Stimulated activated CD4-positive, alpha-beta T cell treated with anti-CD3 and anti-CD28 coated beads, TNF-alpha, amount 100 ng/mL, for 4 hours (primary cell): ENCODE data around the gene SNTG2.

Source experiments
- DNase-seq, 3 experiments: peaks; one replicate each; pipeline ENCODE4 v3.0.0-alpha.2; 2020; ENCODE audit warnings: low read depth in 3 of 3

The SNTG2 gene

DNA sequence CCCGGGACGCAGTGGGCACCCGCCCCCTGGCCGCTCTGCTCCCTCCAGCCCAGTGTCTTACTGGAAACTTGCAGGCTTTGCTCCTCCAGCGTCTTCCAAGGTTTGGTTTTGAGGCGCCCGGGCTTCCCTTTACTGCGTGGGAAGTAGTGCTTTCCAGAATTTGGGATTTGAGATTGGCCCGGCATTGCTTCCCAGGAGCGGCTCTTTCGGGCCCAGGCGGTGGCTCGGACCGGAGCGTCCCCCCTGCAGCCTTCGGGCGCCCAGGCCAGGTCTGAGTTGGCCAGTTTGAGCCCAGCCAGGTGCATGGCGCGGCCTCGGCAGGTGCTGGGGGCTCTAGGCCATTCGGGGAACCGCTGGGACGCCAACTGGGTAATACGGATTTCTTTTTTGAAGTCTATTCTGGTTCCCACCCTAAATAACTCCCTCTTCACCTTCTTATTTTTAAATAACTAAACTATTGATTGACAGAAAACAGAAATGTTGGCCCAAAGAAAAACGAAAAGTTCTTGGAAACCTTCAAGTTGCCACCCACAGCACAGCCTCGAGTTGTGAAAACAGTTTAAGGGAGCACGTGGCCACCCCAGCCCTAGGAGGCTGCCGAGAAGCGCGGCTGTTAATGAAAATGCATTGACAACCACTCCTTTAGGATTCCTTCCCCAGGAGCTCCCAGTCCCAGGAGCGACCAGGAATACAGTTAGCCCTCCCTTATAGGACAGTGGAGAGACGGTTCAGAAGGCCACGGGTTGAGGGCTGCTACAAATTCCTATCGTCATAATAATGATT is 766 bp downstream of the SNTG2 start:
- DNase-seq, result no peak

DNA sequence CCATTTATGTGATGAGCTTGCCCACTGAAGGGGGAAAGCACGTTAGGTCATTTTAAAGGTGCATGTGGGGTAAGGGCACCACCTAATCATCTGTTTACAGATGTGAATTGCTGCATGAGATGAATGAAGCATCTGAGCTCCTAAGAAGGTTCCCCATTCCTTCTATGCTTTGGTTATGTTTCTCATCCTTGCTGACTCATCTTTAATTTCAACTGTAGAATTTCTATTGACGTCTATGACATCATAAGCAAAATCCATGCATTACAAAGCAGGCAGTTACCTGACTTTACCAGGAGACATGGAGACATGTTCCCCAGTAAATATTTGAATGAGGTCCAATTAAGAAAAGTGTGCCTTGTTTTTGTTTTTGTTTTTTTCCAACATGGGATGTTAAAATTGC is 2.8 kb downstream of the SNTG2 start:
- DNase-seq, result no peak

DNA sequence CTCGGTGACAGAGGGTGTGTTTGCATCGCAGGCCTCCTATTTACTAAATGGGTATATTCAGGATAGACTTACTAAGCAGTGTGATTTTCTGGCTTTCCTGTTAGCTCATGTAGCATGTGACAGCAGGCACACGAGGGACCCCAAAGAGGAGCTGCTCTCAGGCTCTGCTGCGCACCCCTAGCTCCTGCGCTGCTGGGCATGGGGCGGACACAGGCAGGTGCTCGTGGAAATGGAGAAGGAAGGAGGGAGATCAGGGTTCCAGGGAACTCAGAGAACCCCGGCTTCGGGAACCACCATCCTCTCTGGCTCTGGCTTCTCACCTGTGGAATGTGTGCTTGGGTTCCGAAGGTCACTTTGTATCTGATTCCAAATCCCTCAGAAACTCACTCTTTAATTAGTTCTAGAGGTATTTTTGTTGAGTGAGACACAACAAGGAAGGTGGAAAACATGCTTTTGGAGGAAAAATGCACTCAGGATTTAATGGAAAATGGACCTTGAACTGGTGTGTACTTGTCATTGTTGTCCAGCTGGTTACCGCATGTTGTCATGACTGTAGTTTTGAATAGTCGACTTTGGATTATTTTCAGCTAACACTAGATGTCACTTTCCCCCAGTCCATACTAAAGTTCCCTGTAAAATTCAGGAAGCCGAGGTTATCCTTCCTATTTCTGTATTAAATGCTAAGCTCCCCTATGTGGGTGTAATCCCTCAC is 3.5 kb downstream of the SNTG2 start:
- DNase-seq, result no peak

DNA sequence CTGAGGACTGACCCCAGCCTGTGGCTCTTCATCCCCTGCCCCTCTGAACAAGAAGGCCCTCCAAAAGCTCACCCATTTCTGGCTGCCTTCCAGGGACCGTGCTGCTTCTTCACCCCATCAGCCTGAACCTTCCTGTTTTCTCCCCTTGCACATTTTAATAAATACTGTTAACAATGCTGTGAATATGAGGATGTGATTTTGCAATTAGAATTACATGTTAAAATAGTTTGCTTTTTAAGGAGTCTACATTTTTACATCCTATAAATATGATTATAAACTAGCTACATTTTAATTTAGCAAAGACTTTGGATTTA is 4.0 kb downstream of the SNTG2 start:
- DNase-seq, result no peak

DNA sequence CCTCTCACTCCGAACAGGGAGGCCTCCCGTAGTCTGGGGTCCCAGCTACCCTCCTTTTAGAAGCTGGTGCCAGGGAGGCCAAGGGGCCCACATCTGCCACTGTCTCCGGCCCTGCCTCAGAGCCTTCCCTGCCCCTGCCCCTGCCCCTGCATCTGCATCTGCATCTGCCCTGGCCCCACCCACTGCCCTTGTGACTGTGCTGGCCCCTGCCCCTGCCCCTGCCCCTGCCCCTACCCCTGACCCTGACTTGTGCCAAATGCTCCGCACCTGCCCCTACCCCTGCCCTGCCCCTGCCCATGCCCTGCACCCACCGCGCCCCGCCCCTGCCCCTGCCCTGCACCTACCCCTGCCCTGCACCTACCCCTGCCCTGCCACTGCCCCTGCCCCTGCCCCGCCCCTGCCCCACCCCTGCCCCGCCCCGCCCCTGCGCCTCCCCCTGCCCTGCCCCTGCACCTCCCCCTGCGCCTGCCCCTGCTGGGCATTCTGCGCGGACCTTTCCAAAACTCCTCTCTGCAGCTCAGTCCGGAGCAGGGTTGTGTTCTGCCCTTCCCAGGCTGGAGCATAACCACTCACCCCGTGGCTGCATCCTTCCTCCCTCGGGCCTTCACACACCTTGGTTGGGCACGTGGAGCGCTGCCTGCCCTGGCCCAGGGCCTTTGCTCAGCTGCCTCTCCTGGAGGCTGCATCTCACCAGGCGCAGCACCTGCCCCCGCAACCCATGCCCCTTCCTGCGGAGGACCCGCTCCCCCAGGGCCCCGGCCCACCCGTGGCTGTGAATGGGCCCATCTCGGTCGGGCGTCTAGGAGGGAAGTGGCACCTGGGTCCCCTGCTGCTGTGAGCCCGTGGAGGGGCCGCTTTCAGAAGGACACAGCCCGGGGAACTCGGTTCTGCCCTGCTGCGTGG is 5.4 kb downstream of the SNTG2 start:
- DNase-seq, result no peak

DNA sequence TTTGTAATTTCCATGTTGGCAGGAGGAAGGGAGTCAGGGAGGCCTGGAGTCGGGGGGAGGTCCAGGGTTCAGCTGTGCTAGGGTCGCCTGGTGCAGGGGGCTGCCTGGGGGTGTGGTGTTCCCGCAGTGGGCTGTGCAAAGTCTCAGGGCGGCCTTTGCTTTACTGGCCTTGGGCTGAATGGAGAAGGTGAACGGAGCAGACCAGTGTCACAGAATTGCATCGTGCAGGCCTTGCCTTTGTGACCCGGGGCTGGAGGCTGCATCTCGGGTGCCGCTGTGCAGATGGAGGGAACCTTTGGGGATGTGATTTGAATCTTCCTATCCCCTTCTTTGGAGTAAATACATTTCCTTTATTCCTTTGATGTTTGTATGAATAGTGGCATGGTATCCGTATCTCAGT is 8.8 kb downstream of the SNTG2 start:
- DNase-seq, result no peak

DNA sequence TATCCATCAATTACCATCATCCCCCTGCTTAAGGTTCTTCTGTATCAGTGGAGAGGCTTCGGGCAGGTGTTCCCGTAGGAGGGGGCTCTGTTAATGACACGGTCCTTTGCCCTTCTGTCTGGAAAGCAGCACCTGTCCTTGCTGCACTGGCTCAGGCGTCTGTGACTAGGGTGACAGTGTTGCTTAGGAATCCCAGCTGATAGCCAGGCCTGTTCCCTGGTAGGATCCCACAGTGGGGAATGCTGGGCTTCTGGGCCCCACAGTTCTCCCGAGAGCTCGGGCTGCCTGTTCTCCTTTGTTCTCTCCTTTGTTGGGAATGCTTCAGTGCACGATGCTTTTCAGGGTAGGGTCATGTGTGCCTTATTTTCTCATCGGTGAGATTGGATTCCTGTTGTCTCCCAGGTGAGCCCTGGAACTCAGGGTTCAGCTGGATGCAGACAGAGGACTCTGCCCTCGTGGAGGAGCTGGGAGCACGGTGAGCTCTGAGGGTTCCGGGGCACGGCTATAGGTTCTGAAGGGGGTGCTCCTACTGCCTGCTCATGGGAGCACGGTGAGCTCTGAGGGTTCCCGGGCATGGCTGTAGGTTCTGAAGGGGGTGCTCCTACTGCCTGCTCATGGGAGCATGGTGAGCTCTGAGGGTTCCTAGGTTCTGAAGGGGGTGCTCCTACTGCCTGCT is 9.6 kb downstream of the SNTG2 start:
- DNase-seq, result no peak

DNA sequence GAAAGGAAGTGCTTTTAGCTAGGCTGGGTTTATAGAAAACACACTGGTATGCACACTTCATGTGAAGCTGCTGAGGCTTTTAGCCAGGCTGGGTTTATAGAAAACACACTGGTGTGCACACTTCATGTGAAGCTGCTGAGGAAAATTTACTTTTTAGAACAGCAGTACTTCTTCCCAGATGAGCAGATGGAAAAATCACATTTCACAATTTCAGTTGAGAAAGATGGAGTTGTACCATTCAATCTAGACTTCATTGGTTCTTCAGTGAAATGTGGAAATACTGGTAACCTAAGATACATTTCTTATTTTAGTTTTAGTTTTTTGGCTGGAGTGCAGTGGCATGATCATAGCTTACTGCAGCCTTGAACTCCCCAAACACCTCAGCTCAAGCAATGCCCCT is 11.1 kb downstream of the SNTG2 start:
- DNase-seq, result no peak

DNA sequence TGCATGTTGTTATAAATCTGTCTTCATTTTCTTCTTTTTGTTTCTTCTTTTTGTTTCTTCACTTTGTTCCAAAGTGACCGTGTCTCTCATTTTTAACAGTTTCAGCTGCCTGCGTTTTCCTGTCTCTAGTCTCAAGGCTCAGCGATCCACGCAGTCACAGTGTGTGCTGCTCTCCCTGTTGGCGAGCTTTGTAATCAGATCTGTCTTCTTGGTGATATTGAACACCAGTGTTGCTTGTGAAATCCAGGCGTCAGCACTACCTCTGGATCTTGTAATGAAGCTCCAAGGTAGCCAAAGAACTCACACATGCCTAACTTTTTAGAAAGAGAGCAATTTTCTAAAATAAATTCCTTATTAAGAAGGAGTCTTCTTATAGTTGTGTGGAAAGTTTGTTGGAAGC is 13.2 kb downstream of the SNTG2 start:
- DNase-seq, result no peak

DNA sequence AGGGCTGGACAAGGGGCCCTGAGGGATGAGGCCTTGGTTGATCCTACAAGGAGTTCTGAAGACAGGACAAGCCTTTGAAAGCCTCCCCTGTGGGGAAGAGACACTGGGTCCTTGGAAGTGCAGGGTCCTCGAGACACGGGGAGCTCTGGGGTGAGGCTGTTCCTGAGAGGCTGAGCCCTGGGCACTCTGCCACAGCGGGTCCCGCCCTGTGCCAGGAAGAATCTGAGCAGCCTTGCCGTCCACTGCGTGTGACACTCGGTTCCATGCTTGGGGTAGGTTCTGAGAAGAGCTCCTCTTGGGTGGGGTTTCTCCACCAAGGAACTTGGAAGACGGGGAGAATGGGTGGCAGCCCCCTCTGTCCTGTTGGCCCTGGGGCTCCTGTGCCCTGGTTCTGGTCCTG is 13.9 kb downstream of the SNTG2 start:
- DNase-seq, result no peak

DNA sequence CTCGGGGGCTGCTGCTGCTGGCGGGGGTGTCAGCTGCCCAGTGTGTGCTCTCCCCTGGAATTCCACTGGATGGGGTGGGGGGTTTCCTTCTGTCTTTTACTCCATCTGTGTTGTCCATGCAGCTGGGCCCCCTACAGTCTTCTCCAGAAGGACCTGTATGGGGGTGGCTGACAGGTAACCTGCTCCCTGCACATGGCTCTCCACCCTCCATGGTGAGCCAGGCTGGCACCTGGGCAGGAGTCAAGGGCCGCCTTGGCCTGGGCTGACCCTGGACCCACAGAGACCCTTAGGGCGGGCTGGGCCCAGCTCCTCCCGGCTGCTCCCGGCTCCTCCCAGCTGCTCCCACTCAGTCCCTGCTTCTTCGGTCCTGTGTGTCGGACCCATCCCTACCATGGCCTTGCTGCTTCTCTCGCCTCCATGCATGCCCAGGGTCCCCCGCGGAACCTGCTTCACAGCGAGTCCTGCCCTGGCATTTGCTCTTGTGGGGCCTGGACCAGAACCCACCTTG is 15.0 kb downstream of the SNTG2 start:
- no peak for DNase-seq

DNA sequence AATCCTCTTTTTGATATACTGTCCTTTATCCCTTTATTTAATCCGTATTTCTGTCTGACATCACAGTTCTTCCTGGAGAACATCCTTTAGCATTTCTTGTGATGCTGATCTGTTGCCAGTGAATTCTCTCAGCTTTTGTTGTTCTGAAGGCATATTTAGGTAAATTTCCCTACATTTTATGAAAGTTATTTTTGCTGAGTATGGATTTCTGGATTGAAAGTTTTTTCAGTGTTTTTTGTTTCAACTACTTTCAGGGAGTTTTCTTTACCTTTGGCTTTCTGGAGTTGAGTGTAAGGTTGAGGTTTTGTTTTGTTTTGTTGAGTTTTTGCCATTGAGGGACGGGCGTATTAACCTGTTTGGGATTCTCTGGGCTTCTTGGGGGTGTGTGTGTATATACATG is 22.5 kb downstream of the SNTG2 start:
- no peak for DNase-seq

DNA sequence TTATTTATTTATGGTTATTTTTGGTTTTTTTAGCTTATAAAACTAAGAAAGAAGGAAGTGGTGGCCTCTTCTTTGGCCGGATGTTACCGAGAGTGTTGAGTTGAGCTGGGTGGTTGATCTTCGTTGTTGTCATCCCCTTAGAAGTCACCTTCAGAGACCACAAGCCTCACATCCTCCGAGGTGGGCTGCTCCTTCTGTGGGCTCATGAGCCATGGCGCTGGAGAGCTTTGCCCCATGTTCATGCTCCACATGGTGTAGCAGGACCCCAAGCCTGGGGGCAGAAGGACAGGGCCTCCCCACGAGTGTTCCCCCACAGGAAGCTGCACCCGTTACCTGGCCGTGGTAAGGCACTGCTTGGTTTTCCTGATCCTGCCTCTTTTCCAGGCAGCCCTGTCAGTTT is 23.4 kb downstream of the SNTG2 start:
- DNase-seq, result no peak

DNA sequence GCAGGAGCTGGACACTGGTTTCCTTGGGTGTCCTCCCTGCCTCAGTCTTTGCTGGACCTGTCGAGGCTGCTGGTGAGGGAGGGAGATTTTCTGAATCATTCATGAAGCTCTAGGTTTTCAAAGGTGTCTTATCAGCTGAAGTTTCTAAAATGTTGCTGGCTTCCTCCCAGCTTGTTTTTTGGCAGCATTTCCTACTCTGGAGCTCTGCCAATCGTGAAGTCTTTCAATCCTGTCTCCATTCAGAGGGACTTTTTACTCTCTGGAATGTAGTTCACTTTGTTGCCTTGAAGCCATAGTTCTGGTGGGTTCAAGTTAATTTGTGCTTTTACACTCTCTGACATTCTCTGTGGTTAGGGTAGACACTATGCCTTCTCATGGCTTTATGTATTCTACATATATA is 23.9 kb downstream of the SNTG2 start:
- no peak for DNase-seq

DNA sequence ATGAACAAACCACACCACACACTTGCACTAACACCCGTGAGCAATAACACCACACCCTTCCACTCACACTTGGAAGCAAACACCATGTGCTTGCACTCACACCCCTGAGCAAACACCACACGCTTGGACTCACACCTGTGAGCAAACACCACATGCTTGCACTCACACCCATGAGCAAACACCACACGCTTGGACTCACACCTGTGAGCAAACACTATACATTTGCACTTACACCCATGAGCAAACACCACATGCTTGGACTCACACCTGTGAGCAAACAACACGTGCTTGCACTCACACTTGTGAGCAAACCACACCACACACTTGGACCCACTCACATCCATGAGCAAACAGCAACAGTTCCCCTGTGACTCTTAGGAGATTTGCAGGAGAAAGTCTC is 24.4 kb downstream of the SNTG2 start:
- DNase-seq, result no peak

DNA sequence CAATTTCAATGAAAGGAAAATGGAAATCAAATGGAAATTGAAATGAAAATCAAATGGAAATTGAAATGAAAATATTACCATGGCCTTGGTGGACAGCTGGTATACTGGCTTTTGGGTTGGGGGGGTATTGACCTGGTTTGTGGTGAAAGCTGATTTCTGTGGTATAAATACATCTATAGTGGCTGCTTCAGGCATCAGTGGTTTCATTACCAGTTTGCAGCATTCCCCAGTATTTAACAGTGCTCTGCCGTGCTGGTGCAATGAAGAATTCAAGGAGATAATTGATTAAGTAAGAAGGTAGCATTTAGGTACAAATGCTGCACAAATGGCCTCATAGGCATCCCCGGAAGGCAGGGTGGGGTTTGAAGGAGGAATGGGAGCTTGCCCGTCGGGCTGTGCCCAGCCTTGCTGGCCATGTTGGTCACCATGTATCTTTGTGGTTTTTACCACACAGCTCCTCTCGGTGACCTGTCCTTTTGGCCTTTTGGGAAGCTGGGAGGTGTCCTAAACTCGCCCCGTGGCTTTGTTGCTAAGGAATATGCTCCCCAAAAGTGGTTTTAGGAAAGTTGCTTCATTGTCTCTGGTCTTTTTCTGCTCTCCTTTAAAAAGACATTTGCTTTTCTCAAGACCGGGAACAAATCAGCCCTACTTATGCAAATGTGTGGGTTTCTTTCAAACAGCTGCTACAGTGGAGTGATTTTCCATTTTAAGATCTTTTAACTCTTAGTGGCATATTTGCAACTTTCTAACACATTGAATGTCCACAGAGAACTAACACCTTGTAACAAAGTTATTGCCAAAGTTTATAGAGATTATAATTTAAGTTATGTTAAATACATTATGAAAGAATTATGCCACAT is 28.6 kb downstream of the SNTG2 start:
- no peak for DNase-seq

DNA sequence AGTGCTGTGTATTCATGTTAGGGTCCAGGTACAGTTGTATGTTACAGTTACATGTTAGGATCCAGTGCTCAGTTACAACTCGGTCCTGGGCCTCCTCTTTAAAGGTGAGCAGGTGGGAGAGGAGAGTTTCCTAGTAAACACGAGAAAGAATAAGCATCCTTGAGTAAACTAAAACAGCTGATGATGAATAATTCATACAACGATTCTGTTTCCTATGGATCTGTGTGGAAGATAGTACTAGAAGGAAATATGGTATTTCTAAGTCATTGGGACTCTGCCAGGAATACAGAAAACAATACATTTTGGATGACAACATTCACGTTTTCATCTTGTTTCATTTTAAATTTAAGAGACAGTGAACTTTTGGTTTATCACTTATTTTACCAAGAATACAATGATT is 29.5 kb downstream of the SNTG2 start:
- no peak for DNase-seq

DNA sequence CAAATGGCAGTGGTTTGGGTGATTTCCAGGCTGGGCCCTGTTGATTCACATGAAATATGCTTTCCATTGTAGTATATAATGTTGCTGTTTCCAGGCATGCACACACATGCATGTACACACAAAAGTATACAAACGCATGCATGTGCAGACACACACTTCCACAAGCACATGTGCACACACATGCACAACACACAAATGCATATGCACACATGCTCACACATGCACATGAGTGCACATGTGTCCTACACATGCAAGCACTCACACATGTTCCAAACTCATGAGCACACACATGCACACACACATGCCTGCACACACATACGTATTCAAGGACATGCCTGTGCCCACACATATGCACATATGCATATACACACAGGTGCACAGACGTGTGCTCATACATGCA is 30.6 kb downstream of the SNTG2 start:
- DNase-seq, result no peak

DNA sequence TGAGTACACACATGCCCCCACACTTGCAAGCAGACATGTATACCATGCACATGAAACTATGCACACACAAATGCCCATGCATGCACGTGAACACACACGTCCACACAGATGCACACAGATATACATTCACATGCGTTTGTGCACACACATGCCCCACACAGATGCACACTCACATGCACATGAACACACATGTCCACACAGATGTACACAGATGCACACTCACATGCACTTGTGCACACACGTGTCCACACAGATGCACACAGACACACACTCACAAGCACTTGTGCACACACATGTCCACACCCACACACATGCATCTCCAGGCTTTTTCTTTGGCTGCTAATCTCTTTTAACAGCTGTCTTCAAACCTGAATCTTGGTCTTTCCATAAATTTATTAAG is 31.1 kb downstream of the SNTG2 start:
- no peak for DNase-seq

DNA sequence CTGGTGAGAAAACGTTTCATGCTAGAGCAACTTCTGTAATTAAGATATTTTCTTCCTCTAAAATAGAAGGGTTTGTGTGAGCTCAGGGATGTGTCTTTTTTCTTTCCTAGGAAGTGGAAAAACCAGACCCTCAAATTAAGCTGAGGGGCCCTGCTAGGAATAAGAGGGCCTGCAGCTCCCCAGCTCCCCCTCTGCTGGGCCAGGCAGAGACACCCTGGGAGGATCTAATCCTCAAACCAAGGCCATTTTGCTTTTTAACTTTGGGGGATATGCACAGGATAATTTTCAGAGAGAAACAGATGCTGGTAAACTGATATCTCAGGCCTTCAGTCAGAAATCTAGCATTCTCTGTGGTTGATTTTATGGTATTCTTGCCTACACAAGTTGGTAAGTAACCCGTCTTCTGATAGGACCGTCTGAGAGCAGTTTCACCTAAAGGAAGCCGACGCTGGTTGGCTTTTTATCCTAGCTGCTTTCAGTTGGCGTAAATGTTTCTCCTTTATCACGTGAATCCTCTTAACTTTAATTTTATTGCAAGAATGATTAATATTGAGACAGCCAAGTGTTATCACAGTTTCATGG is 34.8 kb downstream of the SNTG2 start:
- DNase-seq, result no peak

DNA sequence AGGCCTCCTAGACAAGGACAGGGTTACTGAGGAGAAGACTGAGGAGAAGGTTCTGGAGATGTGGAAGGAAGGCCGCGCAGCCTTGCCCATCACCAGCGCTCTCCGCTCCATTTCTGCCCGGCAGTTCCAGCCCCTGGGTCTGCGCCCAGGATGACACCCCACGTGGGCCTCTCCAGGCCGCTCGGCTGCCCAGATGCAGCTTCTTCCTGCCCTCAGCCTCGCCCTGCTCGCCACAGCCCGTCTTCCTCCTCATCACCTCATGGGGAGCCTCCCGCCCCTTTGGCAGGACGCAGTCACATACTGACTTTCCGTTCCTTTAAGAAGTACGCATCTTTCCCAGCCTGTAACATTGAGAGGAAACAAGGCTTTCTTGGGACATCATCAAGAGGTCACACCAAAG is 37.1 kb downstream of the SNTG2 start:
- no peak for DNase-seq
